Esophagus muscularis mucosa (tissue), 4 donors: Measurements from ENCODE around the gene PRPH2. TPM values are rescaled to one million over a fixed set of nuclear protein-coding genes. Genes with fewer than 3 reads are reported as not detected.

Experiments
- DNase-seq: peaks from one replicate; pipeline ENCODE4 v3.0.0-alpha.2; 2017; ENCODE audit errors: extremely low spot score
- H3K27ac ChIP-seq, 4 donors: fragments of 200-600 bp; sonication (generic); replicated peaks in 1 of 4; 1 replicate in 3 of 4; 2 replicates in 1 of 4; pipeline ENCODE4 v1.5.1; 2016 to 2019; ENCODE audit warnings: mild to moderate bottlenecking in 1 of 4
- H3K27me3 ChIP-seq, 4 donors: fragments of 200-600 bp; sonication (generic); one replicate each; pipeline versions ENCODE4 v1.5.1 to v1.6.0; 2016 to 2019
- H3K36me3 ChIP-seq, 4 donors: fragments of 200-600 bp; sonication (generic); one replicate each; pipeline ENCODE4 v1.5.1; 2016 to 2019
- H3K4me1 ChIP-seq, 4 donors: fragments of 200-600 bp; sonication (generic); one replicate each; pipeline ENCODE4 v1.5.1; 2016 to 2019
- H3K4me3 ChIP-seq, 4 donors: fragments of 200-600 bp; sonication (generic); 1 replicate in 2 of 4; 2 replicates in 2 of 4; pipeline ENCODE4 v1.5.1; 2016 to 2019; ENCODE audit warnings: mild to moderate bottlenecking in 4 of 4, moderate library complexity in 1 of 4
- H3K9me3 ChIP-seq, 4 donors: fragments of 200-600 bp; sonication (generic); 1 replicate in 3 of 4; 2 replicates in 1 of 4; pipeline ENCODE4 v1.5.1; 2016 to 2019
- CTCF ChIP-seq, 3 experiments: fragments of 200-600 bp in 2 of 3; fragments of 450-650 bp in 1 of 3; sonication (generic) in 2 of 3; IDR thresholded peaks; one replicate each; pipeline ENCODE4 v1.5.1; 2017 to 2019; ENCODE audit warnings: antibody characterized with exemption in 3 of 3, mild to moderate bottlenecking in 2 of 3, moderate library complexity in 1 of 3
- EP300 ChIP-seq: sonication (generic); formaldehyde crosslinking; IDR thresholded peaks from one replicate; pipeline ENCODE4 v1.6.1; 2017; ENCODE audit warnings: antibody characterized with exemption
- POLR2A ChIP-seq: fragments of 450-650 bp; IDR thresholded peaks from one replicate; pipeline ENCODE4 v1.6.1; 2017; ENCODE audit warnings: antibody characterized with exemption, moderate library complexity, mild to moderate bottlenecking, low read depth
- POLR2AphosphoS5 ChIP-seq, 2 donors: sonication (generic); formaldehyde crosslinking; IDR thresholded peaks; one replicate each; pipeline ENCODE4 v1.6.1; 2017; ENCODE audit warnings: antibody characterized with exemption in 2 of 2
- WGBS: methylation state at CpG from one replicate; pipeline ENCODE4 v1.1.5; 2018; 5-methylcytosine and 5-hydroxymethylcytosine counted together
- intact Hi-C: fragments of 100-400 bp; cut with DNase I; formaldehyde crosslinking; loops from one replicate; pipeline ENCODE4 v1.15.1; 2023
- total RNA-seq, 4 donors: library from RNA; depleted of rRNA; stranded (reverse); fragments of >200 nt; gene quantifications; one replicate each; pipeline versions ENCODE4 v1.1.0 to v1.2.1, GENCODE V29; 2016

PRPH2 gene
- total RNA-seq, 4 donors from 2014 or later = 0.42 to 2.0 (median 0.90) TPM

- 98% methylated on average over 4 of the region's 4 CpGs for WGBS
- peaks cover 0 to 14% (median 4%) of the 10 kb centered on the region in 4 donors for H3K9me3 ChIP-seq
- H3K4me3 ChIP-seq = no peak overlapping the region
- intact Hi-C loops = no loop called here
- no peaks in the 10 kb centered on the region for H3K27me3 ChIP-seq
- H3K36me3 ChIP-seq = no peaks in the 10 kb centered on the region
- H3K4me1 ChIP-seq = no peaks in the 10 kb centered on the region
- no peak for DNase-seq
- H3K27ac ChIP-seq = no peak overlapping the region
- no peak for TF ChIP-seq POLR2AphosphoS5 (IDR thresholded peaks at IDR 0.05)
- TF ChIP-seq POLR2A = no peak
- no peak for TF ChIP-seq CTCF (IDR thresholded peaks at IDR 0.05)
- no peak for TF ChIP-seq EP300
Measured at GRCh38 chr6:42715871-42716270, 6.5 kb downstream of the PRPH2 start.

GRCh38 chr6:42714098-42714761, 8.2 kb downstream of the PRPH2 start:
- Histone ChIP-seq H3K36me3 (no peaks in the 10 kb centered on the region), H3K9me3 (peaks cover 0 to 14% (median 4%) of the 10 kb centered on the region in 4 donors), H3K27me3 (no peaks in the 10 kb centered on the region), H3K4me1 (peaks cover 0 to 8% (median 5%) of the 10 kb centered on the region in 4 donors), H3K27ac (no peak overlapping the region), H3K4me3 (no peak overlapping the region)
- DNase-seq = no peak
- intact Hi-C loops = no loop called here
- no peak for TF ChIP-seq POLR2A
- TF ChIP-seq EP300 = no peak
- no peak for TF ChIP-seq POLR2AphosphoS5 (IDR thresholded peaks at IDR 0.05)
- TF ChIP-seq CTCF (IDR thresholded peaks at IDR 0.05) = no peak
- 82% methylated on average over 4 of the region's 4 CpGs for WGBS

GRCh38 chr6:42711930-42712329, 10.5 kb downstream of the PRPH2 start:
- peaks cover 0 to 8% (median 5%) of the 10 kb centered on the region in 4 donors for H3K4me1 ChIP-seq
- 88% methylated on average over 5 of the region's 5 CpGs for WGBS
- intact Hi-C loops = no loop called here
- H3K27me3 ChIP-seq = no peaks in the 10 kb centered on the region
- H3K27ac ChIP-seq = no peak overlapping the region
- TF ChIP-seq CTCF (IDR thresholded peaks at IDR 0.05) (no peak), EP300 (no peak), POLR2AphosphoS5 (IDR thresholded peaks at IDR 0.05) (no peak), POLR2A (no peak)
- peaks cover 0 to 14% (median 4%) of the 10 kb centered on the region in 4 donors for H3K9me3 ChIP-seq
- no peaks in the 10 kb centered on the region for H3K36me3 ChIP-seq
- DNase-seq = no peak
- no peak overlapping the region for H3K4me3 ChIP-seq

- H3K4me1 ChIP-seq = peaks cover 0 to 8% (median 5%) of the 10 kb centered on the region in 4 donors
- no peak for TF ChIP-seq EP300
- no peak for TF ChIP-seq CTCF (IDR thresholded peaks at IDR 0.05)
- TF ChIP-seq POLR2AphosphoS5 (IDR thresholded peaks at IDR 0.05) = no peak
- no peak for DNase-seq
- H3K27me3 ChIP-seq = no peaks in the 10 kb centered on the region
- H3K27ac ChIP-seq = no peak overlapping the region
- 26% methylated on average over 8 of the region's 9 CpGs for WGBS
- no peak overlapping the region for H3K4me3 ChIP-seq
- H3K9me3 ChIP-seq = peaks cover 0 to 14% (median 4%) of the 10 kb centered on the region in 4 donors
- intact Hi-C loops = no loop called here
- H3K36me3 ChIP-seq = no peaks in the 10 kb centered on the region
Measured at GRCh38 chr6:42710316-42710715, 12.1 kb downstream of the PRPH2 start.

- intact Hi-C loops = no loop called here
- H3K27me3 ChIP-seq = no peaks in the 10 kb centered on the region
- H3K4me3 ChIP-seq = no peak overlapping the region
- 89% methylated on average over 6 of the region's 6 CpGs for WGBS
- peaks cover under 1 to 9% (median 5%) of the 10 kb centered on the region in 4 donors for H3K4me1 ChIP-seq
- H3K27ac ChIP-seq = no peak overlapping the region
- peaks cover 0 to 14% (median 4%) of the 10 kb centered on the region in 4 donors for H3K9me3 ChIP-seq
- H3K36me3 ChIP-seq = no peaks in the 10 kb centered on the region
- no peak for TF ChIP-seq EP300
- no peak for DNase-seq
Measured at GRCh38 chr6:42709871-42710270, 12.5 kb downstream of the PRPH2 start.
